ENCODE data around the gene DBR1. TPM values are rescaled to one million over a fixed set of nuclear protein-coding genes. Genes with fewer than 3 reads are reported as not detected.

The DBR1 gene
- total RNA-seq = 13.7 and 17.4 TPM in 2 replicates

GRCh38 chr3:138174421-138175131, at the start of gene DBR1:
Gene DBR1, minus strand, starts transcription at chr3:138174921. Its CDS starts 126 bp downstream, at chr3:138174795.

GRCh38 chr3:138187296-138188012, 12.7 kb upstream of the DBR1 start, which contains the start of gene ARMC8:
Gene ARMC8, plus strand, starts transcription at chr3:138187301. Its CDS starts 254 bp downstream, at chr3:138187555.

GRCh38 chr3:138132239-138132638, 42.5 kb downstream of the DBR1 start, which contains the start of gene A4GNT:
Gene A4GNT, minus strand, starts transcription at chr3:138132390. Its CDS starts 1,134 bp downstream, at chr3:138131256.

GRCh38 chr3:138114988-138115971, 59.4 kb downstream of the DBR1 start, which contains the start of gene DZIP1L:
Gene DZIP1L, minus strand, starts transcription at chr3:138115608. Its CDS starts 11,637 bp downstream, at chr3:138103971.

Other genes starting within 250 kb of the DBR1 start
- gene CLDN18, start 164.8 kb downstream of the DBR1 start, total RNA-seq = not detected in 2 replicates
- 17.5 and 22.2 TPM in 2 replicates for gene DZIP1L, start 59.3 kb downstream of the DBR1 start, total RNA-seq
- not detected in 2 replicates for gene A4GNT, start 42.5 kb downstream of the DBR1 start, total RNA-seq
- 30.4 and 48.8 TPM in 2 replicates for gene ARMC8, start 12.4 kb upstream of the DBR1 start, total RNA-seq
- not detected in 2 replicates for gene NME9, start 154.9 kb upstream of the DBR1 start, total RNA-seq
- gene MRAS, start 173.7 kb upstream of the DBR1 start, total RNA-seq = 29.1 and 40.8 TPM in 2 replicates